Measurements from ENCODE around the gene SH3PXD2B.
A peak's percentile ranks its signal among the peaks of the same experiment; 100 is the strongest.
"Not testable (repeated sequence)": the region's sequence is repeated elsewhere in the genome, so short reads cannot be mapped to it uniquely, and the experiment has no call there.

Gene SH3PXD2B

DNA sequence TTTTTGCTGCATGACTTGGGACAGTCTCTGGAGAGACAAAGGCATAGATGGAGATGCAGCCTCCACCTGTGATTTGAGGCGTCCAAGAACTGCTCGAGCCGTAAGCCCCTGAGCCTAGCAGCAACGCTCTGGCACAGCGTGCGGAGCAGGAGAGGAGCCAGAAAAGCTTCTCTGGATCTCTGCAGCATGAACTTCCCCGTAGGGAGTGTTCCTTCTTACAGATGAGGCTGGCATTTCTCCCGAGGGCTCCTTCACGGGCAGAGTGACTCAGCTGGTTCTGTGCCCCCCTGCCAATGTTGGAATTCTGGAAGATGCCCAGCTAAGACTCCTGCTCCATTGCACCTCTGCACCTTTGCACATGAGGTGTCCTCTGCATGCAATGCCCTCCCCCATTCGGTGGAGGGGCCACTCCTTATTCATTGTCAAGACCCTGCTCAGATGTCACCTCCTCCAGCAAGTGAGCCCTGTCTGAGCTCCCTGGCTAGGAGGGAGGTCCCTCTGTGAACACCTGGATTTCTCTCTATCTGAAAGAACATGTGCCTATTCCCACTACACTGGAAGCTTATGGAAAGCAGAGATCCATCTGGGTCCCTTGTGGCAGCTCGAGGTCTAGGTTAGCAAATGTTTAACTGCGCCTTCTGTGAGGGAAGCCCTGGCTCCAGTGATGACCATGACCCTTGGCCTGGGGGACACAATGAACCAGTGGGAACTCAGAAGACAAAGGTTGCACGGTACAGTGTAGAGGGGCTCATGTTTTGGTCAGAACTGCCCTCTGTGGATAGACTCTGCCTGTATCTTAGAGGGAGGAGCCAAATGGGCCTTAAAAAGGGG is 39.6 kb downstream of the SH3PXD2B start:
- H3K4me3 ChIP-seq (ENCODE audit: low read depth, low read length), result no peak overlapping the region
- DNase-seq (ENCODE audit: low read depth), result peak; percentile 17
- TF ChIP-seq, protein P1, sequence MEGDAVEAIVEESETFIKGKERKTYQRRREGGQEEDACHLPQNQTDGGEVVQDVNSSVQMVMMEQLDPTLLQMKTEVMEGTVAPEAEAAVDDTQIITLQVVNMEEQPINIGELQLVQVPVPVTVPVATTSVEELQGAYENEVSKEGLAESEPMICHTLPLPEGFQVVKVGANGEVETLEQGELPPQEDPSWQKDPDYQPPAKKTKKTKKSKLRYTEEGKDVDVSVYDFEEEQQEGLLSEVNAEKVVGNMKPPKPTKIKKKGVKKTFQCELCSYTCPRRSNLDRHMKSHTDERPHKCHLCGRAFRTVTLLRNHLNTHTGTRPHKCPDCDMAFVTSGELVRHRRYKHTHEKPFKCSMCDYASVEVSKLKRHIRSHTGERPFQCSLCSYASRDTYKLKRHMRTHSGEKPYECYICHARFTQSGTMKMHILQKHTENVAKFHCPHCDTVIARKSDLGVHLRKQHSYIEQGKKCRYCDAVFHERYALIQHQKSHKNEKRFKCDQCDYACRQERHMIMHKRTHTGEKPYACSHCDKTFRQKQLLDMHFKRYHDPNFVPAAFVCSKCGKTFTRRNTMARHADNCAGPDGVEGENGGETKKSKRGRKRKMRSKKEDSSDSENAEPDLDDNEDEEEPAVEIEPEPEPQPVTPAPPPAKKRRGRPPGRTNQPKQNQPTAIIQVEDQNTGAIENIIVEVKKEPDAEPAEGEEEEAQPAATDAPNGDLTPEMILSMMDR (IDR thresholded peaks at IDR 0.05; ENCODE audit: control insufficient read depth, extremely low read depth, insufficient read depth), result no peak

DNA sequence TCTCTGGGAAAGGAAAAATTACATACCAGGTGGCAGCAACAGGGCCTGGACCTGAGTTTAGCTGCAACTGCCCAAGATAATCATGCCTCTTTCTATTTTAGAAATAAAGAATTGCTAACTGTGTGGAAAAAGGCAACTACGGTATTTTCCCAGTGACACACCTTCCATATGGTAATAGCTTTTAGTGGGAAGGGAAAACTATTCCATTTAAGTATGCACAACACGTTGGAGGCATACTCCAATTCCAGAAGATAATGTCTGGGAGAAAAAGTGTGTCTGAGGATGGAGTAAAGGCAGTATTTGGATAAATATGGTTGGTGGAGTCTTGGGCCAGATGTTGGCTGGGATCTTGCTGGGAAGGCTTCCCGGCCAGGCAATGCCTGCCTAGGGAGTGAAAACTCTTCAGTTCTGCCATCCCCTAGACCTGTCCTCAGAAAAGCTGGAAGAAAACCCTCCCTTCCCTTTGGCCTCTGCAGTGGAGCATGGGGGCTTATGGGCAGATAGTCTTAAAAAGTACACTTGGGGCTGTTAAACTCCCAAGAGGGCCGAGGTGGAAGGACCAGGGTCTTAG is 40.6 kb downstream of the SH3PXD2B start:
- DNase-seq (ENCODE audit: low read depth), result no peak
- no peak overlapping the region for H3K4me3 ChIP-seq (ENCODE audit: low read depth, low read length)
- TF ChIP-seq, protein P1 (IDR thresholded peaks at IDR 0.05; ENCODE audit: control insufficient read depth, extremely low read depth, insufficient read depth), result no peak

DNA sequence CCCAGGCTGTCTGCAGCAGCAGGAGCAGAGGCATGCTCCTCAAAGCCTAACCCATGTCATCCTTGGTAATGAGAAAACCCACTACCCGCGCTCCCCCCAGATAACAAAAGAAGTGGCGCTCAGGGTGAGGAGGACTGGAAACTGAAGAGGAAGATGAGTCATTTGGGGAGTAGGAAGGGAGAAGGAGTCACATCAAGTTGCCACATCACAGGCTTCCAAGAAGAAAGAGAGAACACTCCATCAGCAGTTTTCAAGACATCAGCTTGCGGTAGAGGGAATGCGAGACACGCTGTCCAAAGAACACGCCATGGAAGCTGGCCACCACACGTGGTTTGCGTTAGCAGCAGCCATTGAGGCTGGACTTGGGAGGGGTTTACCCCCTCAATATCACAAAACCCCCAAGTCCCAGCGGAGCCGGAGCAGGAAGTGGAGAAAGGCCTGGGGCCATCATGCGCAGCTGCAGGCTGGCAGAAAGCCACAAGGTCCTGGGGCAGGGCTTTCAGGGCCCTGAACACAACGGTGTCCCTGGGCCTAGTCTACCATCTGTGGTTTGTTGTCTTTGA is 41.5 kb downstream of the SH3PXD2B start:
- TF ChIP-seq, protein P1 (IDR thresholded peaks at IDR 0.05; ENCODE audit: control insufficient read depth, extremely low read depth, insufficient read depth), result no peak
- DNase-seq (ENCODE audit: low read depth), result no peak
- H3K4me3 ChIP-seq (ENCODE audit: low read depth, low read length), result no peak overlapping the region

DNA sequence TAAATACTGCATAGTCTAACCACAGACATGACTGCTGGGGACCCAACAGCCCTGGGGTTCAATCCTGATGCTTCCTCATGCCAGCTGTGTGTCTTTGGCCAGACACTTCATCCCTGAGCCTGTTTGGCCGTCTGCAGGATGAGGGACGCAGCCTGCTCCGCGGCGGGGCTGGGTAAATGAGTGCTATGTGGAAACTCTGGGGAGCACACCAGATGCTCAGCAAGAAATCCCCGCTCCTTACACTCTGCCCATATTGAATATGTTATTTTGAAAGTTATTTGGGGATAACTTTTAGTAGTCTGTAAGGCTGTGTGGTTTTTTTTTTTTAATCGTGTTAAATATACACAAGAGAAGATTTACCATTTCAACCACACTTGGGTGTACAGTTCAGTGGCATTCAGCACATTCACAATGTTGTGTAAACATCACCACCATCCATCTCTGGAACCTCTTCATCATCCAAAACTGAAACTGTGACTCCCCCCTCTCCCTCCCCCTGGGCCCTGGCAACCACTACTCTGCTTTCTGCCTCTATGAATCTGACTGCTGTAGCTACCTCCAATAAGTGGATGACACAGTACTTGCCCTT is 42.7 kb downstream of the SH3PXD2B start:
- no peak overlapping the region for H3K4me3 ChIP-seq (ENCODE audit: low read depth, low read length)
- TF ChIP-seq, protein P1 (IDR thresholded peaks at IDR 0.05; ENCODE audit: control insufficient read depth, extremely low read depth, insufficient read depth), result no peak
- no peak for DNase-seq (ENCODE audit: low read depth)

DNA sequence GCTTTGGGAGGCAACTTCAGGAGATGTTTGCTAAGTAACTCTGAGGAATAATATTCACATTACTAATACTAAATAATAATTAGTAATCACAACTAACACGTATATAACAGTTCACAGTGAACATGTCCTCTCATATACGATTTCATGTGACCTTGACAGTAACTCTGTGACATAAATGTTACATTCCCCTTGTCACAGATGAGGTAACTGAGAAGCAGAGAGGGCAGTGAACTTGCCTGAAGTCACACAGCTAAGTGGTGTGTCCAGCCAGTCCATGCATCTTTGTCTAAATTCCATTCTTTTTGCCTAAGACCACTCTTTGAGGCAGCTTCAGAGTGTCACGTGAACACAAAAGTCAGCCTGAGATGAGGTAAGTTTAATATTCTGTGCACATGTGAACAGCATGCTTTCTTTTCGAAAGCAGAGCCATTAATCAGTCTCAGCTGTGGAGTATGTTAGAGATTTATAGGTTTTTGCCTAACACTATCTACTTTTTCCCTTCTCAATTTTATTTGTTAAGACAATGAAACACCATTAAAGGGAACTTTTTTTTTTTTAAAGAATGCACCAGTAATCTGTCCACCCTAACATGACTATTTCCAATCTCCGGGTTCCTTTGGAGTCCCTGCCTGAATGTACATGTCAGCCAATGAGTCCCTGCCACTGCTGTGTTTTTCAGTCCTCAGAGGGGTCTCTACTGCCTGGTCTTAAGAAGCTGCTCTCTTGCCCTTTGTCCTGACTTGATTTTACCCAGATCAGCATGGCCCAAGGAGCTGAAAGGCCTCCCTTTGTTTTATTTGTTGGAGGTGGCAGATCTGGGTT is 43.5 kb downstream of the SH3PXD2B start:
- TF ChIP-seq, protein P1 (IDR thresholded peaks at IDR 0.05; ENCODE audit: control insufficient read depth, extremely low read depth, insufficient read depth), result no peak
- no peak for DNase-seq (ENCODE audit: low read depth)
- H3K4me3 ChIP-seq (ENCODE audit: low read depth, low read length), result no peak overlapping the region

DNA sequence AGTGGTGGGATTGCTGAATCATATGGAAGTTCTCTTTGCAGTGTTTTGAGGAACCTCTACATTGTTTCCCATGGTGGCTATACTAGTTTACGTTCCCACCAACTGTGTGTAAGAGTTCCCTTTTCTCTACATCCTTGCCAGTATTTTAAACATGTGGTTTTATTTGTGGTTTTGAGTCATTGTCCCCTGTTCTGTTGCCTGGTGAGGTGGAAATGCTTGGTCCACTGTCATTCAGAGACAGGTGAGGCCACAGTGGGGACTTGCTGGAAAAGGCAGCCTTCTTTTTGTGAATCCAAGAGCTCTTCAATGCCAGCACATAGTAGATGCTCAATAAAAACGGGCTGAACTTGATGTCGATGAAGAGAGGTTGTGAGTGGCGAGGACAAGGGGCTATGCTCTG is 44.2 kb downstream of the SH3PXD2B start:
- DNase-seq (ENCODE audit: low read depth), result no peak
- TF ChIP-seq, protein P1 (IDR thresholded peaks at IDR 0.05; ENCODE audit: control insufficient read depth, extremely low read depth, insufficient read depth), result no peak
- H3K4me3 ChIP-seq (ENCODE audit: low read depth, low read length), result no peak overlapping the region

DNA sequence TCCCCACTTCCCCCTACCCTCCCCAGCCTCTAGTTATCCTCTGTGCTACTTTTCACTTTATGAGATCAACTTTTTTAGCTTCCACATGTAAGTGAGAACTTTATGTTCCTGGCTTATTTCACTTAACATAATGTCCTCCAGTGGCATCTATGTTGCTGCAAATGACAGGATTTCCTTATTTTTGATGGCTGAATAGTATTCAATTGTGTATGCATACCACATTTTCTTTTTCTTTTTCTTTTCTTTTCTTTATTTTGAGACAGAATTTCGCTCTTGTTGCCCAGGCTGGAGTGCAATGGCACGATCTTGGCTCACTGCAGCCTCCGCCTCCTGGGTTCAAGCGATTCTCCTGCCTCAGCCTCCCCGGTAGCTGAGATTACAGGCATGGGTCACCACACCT is 44.8 kb downstream of the SH3PXD2B start:
- not testable (repeated sequence) for H3K4me3 ChIP-seq (ENCODE audit: low read depth, low read length); DNase-seq (ENCODE audit: low read depth)
